SK-N-MC (cell line): ENCODE results near the gene FILIP1L.

Experiments used
- EZH2 ChIP-seq: fragments of 200-600 bp; sonication (generic); IDR thresholded peaks from one replicate; pipeline ENCODE4 v1.6.1; 2017; ENCODE audit warnings: antibody characterized with exemption
- POLR2AphosphoS5 ChIP-seq: IDR thresholded peaks from 2 replicates; pipeline ENCODE4 v1.6.1; 2012; ENCODE audit warnings: mild to moderate bottlenecking, low read depth, low read length, borderline replicate concordance

GRCh38 chr3:100067589-100067988 is 46.7 kb downstream of the FILIP1L start:
- TF ChIP-seq EZH2 (no peak), POLR2AphosphoS5 (no peak)
